Measurements from ENCODE around the gene PDZD2.

The PDZD2 gene

DNA sequence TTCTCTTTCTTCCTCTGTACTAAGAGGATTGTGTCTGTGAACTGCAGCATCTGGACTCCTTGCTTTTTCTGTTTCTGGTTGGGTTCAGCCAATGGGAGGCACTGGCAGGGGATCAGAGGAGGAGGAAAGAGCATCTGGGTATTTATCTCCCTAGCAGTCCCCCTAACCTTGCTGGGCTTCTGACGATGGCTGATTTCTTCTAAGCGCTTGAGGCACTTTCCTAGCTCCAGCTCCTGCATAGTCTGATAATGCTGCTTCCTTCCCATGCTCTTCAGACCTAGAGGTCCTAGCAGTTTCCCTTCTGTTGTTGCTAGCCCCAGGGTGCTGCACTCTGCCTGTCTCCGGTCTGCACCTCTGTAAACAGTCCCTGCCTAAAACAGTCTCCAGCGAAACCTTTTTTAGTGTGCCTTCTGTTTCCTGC lies 225.1 kb downstream of the PDZD2 start:
- Histone ChIP-seq H2AFZ (ENCODE audit: low read length) (peak overlapping the region; percentile 50), H4K20me1 (ENCODE audit: insufficient read depth, low read length, poor library complexity, severe bottlenecking) (no peaks in the 10 kb centered on the region), H3K4me1 (ENCODE audit: insufficient read depth, low read length, poor library complexity, severe bottlenecking) (peaks cover 36% of the 10 kb centered on the region), H3K9me2 (replicated peaks; ENCODE audit: low read depth, low read length) (no peaks in the 10 kb centered on the region), H3K9me3 (ENCODE audit: insufficient read depth, low read depth, low read length) (peaks cover 5% of the 10 kb centered on the region; the same call in 1 of the 2 replicates), H3K4me2 (ENCODE audit: low read depth, low read length, poor library complexity, severe bottlenecking) (peak overlapping the region; percentile 23), H3K36me3 (ENCODE audit: insufficient read depth, low read length) (no peaks in the 10 kb centered on the region), H3K79me2 (ENCODE audit: insufficient read depth, low read length) (no peaks in the 10 kb centered on the region), H3K9ac (ENCODE audit: low read depth, low read length, poor library complexity, severe bottlenecking) (no peak overlapping the region), H3K4me3 (ENCODE audit: low read length, poor library complexity, severe bottlenecking) (no peak overlapping the region), H3F3A (ENCODE audit: low read depth) (0 out of 2 replicates have a peak, but pooled peaks cover 2% of the 10 kb centered on the region), H3K27me3 (ENCODE audit: insufficient read depth, low read length, poor library complexity, severe bottlenecking) (no peaks in the 10 kb centered on the region)
- TF ChIP-seq, protein P1, sequence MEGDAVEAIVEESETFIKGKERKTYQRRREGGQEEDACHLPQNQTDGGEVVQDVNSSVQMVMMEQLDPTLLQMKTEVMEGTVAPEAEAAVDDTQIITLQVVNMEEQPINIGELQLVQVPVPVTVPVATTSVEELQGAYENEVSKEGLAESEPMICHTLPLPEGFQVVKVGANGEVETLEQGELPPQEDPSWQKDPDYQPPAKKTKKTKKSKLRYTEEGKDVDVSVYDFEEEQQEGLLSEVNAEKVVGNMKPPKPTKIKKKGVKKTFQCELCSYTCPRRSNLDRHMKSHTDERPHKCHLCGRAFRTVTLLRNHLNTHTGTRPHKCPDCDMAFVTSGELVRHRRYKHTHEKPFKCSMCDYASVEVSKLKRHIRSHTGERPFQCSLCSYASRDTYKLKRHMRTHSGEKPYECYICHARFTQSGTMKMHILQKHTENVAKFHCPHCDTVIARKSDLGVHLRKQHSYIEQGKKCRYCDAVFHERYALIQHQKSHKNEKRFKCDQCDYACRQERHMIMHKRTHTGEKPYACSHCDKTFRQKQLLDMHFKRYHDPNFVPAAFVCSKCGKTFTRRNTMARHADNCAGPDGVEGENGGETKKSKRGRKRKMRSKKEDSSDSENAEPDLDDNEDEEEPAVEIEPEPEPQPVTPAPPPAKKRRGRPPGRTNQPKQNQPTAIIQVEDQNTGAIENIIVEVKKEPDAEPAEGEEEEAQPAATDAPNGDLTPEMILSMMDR (conservative IDR thresholded peaks at IDR 0.05; ENCODE audit: low read length), result no peak
- no peak for TF ChIP-seq EZH2phosphoT487 (IDR thresholded peaks at IDR 0.05; ENCODE audit: borderline replicate concordance)

DNA sequence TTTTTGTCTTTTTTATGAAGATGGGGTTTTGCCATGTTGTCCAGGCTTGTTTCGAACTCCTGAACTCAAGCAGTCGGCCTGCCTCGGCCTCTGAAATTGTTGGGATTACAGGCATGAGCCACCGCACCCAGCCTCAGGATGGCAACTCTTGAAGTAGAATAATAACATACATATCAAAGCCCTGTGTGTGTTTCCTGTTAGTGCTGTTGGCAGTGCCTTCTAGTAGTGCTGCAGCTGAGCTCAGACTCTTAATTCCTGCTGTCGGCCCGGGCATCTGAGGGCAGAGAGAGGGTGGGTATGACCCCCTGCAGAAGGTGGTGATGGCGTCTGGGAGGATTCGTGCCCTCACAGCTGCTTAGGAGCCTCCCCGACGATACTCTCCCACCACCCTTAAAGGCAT lies 227.2 kb downstream of the PDZD2 start:
- Histone ChIP-seq H3K9me3 (ENCODE audit: insufficient read depth, low read depth, low read length) (no peaks in the 10 kb centered on the region), H3K9me2 (replicated peaks; ENCODE audit: low read depth, low read length) (no peaks in the 10 kb centered on the region), H3K79me2 (ENCODE audit: insufficient read depth, low read length) (no peaks in the 10 kb centered on the region), H3K4me3 (ENCODE audit: low read length, poor library complexity, severe bottlenecking) (no peak overlapping the region), H3F3A (ENCODE audit: low read depth) (0 out of 2 replicates have a peak, but pooled peaks cover 2% of the 10 kb centered on the region), H3K4me1 (ENCODE audit: insufficient read depth, low read length, poor library complexity, severe bottlenecking) (peaks cover 43% of the 10 kb centered on the region), H3K36me3 (ENCODE audit: insufficient read depth, low read length) (no peaks in the 10 kb centered on the region), H2AFZ (ENCODE audit: low read length) (peak overlapping the region; percentile 55; the same call in 1 of the 2 replicates), H4K20me1 (ENCODE audit: insufficient read depth, low read length, poor library complexity, severe bottlenecking) (no peaks in the 10 kb centered on the region), H3K9ac (ENCODE audit: low read depth, low read length, poor library complexity, severe bottlenecking) (no peak overlapping the region), H3K4me2 (ENCODE audit: low read depth, low read length, poor library complexity, severe bottlenecking) (peak overlapping the region; percentile 45), H3K27me3 (ENCODE audit: insufficient read depth, low read length, poor library complexity, severe bottlenecking) (no peaks in the 10 kb centered on the region)
- TF ChIP-seq, protein P1 (conservative IDR thresholded peaks at IDR 0.05; ENCODE audit: low read length), result no peak
- no peak for TF ChIP-seq EZH2phosphoT487 (IDR thresholded peaks at IDR 0.05; ENCODE audit: borderline replicate concordance)

DNA sequence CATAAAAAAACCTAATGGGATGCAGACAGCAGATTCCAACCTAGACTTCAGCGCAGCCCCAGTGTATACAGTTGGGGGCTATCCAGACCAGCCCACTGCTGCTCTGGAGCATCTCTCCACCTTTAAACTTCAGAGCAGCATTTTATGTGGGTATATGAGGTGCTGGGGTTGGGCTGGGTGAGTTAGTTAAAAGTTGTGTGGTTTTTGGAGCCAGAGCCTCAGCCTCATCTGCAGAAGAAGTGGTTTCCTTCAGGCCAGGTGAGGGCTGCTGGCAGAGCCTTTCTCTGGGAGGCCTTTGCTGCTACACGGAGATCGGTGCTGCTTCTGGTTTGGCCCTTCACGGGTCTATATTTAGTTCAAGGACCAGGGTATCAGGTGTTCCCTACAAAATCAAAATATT lies 228.3 kb downstream of the PDZD2 start:
- Histone ChIP-seq H2AFZ (ENCODE audit: low read length) (no peak overlapping the region), H3K36me3 (ENCODE audit: insufficient read depth, low read length) (no peaks in the 10 kb centered on the region), H3K9me3 (ENCODE audit: insufficient read depth, low read depth, low read length) (no peaks in the 10 kb centered on the region), H3K79me2 (ENCODE audit: insufficient read depth, low read length) (no peaks in the 10 kb centered on the region), H3K4me1 (ENCODE audit: insufficient read depth, low read length, poor library complexity, severe bottlenecking) (peaks cover 39% of the 10 kb centered on the region), H3K4me3 (ENCODE audit: low read length, poor library complexity, severe bottlenecking) (peak overlapping the region; percentile 21), H3F3A (ENCODE audit: low read depth) (0 out of 2 replicates have a peak, but pooled peaks cover 2% of the 10 kb centered on the region), H3K4me2 (ENCODE audit: low read depth, low read length, poor library complexity, severe bottlenecking) (peak overlapping the region; percentile 45), H4K20me1 (ENCODE audit: insufficient read depth, low read length, poor library complexity, severe bottlenecking) (no peaks in the 10 kb centered on the region), H3K9ac (ENCODE audit: low read depth, low read length, poor library complexity, severe bottlenecking) (no peak overlapping the region), H3K27me3 (ENCODE audit: insufficient read depth, low read length, poor library complexity, severe bottlenecking) (no peaks in the 10 kb centered on the region), H3K9me2 (replicated peaks; ENCODE audit: low read depth, low read length) (no peaks in the 10 kb centered on the region)
- no peak for TF ChIP-seq EZH2phosphoT487 (IDR thresholded peaks at IDR 0.05; ENCODE audit: borderline replicate concordance)
- TF ChIP-seq, protein P1 (conservative IDR thresholded peaks at IDR 0.05; ENCODE audit: low read length), result no peak

All from Loucy (cell line).